Ascending aorta (tissue), 2 donors: ENCODE measurements around the gene ATOH1. TPM values are rescaled to one million over a fixed set of nuclear protein-coding genes. Genes with fewer than 3 reads are reported as not detected.
A peak's percentile ranks its signal among the peaks of the same experiment; 100 is the strongest.

Experiments
- DNase-seq, 2 donors: peaks; one replicate each; pipeline ENCODE4 v3.0.0-alpha.2; 2019; ENCODE audit warnings: low spot score in 2 of 2
- H3K27ac ChIP-seq, 2 donors: fragments of 200-600 bp; sonication (generic); one replicate each; pipeline ENCODE4 v1.5.1; 2016 to 2017; ENCODE audit warnings: mild to moderate bottlenecking in 1 of 2
- H3K27me3 ChIP-seq: fragments of 200-600 bp; sonication (generic); one replicate; pipeline ENCODE4 v1.5.1; 2017
- H3K36me3 ChIP-seq, 2 donors: fragments of 200-600 bp; sonication (generic); one replicate each; pipeline ENCODE4 v1.5.1; 2016
- H3K4me1 ChIP-seq, 2 donors: fragments of 200-600 bp; sonication (generic); one replicate each; pipeline ENCODE4 v1.5.1; 2016 to 2017; ENCODE audit warnings: mild to moderate bottlenecking in 1 of 2
- H3K4me3 ChIP-seq, 2 donors: fragments of 200-600 bp; sonication (generic); one replicate each; pipeline ENCODE4 v1.5.1; 2016 to 2017; ENCODE audit warnings: mild to moderate bottlenecking in 1 of 2
- H3K9me3 ChIP-seq, 2 donors: fragments of 200-600 bp; sonication (generic); one replicate each; pipeline ENCODE4 v1.5.1; 2016
- intact Hi-C: fragments of 100-400 bp; cut with DNase I; formaldehyde crosslinking; loops from one replicate; pipeline ENCODE4 v1.15.1; 2023
- total RNA-seq: library from RNA; depleted of rRNA; stranded (reverse); fragments of >200 nt; gene quantifications from one replicate; pipeline ENCODE4 v1.1.0, GENCODE V29; 2016
- TF ChIP-seq, protein P1 (sequence below), 3 experiments: fragments of 200-600 bp in 2 of 3; fragments of 450-650 bp in 1 of 3; sonication (generic) in 2 of 3; IDR thresholded peaks; one replicate each; pipeline ENCODE4 v1.5.1; 2016 to 2019; ENCODE audit warnings: antibody characterized with exemption in 3 of 3, mild to moderate bottlenecking in 1 of 3, moderate library complexity in 1 of 3

Gene ATOH1
- total RNA-seq, 1 donor from 2014 or later = not detected

GRCh38 chr4:93788712-93789111 is 39.8 kb upstream of the ATOH1 start:
- Histone ChIP-seq H3K27me3 (no peaks in the 10 kb centered on the region), H3K9me3 (no peaks in the 10 kb centered on the region), H3K4me3 (no peak overlapping the region), H3K4me1 (no peaks in the 10 kb centered on the region), H3K36me3 (no peaks in the 10 kb centered on the region), H3K27ac (no peak overlapping the region)
- intact Hi-C loops = no loop called here
- no peak for DNase-seq
- TF ChIP-seq, protein P1, sequence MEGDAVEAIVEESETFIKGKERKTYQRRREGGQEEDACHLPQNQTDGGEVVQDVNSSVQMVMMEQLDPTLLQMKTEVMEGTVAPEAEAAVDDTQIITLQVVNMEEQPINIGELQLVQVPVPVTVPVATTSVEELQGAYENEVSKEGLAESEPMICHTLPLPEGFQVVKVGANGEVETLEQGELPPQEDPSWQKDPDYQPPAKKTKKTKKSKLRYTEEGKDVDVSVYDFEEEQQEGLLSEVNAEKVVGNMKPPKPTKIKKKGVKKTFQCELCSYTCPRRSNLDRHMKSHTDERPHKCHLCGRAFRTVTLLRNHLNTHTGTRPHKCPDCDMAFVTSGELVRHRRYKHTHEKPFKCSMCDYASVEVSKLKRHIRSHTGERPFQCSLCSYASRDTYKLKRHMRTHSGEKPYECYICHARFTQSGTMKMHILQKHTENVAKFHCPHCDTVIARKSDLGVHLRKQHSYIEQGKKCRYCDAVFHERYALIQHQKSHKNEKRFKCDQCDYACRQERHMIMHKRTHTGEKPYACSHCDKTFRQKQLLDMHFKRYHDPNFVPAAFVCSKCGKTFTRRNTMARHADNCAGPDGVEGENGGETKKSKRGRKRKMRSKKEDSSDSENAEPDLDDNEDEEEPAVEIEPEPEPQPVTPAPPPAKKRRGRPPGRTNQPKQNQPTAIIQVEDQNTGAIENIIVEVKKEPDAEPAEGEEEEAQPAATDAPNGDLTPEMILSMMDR (IDR thresholded peaks at IDR 0.05) = peak in 1 of 3 experiments; percentile 6

GRCh38 chr4:93791570-93792195 is 36.9 kb upstream of the ATOH1 start:
- intact Hi-C loops = loop anchor here (10.0 kb wide), 1 partner anchor 333 kb away; no protein-coding TSS in a partner anchor
- no peaks in the 10 kb centered on the region for H3K27me3 ChIP-seq
- H3K9me3 ChIP-seq = no peaks in the 10 kb centered on the region
- no peaks in the 10 kb centered on the region for H3K36me3 ChIP-seq
- no peak overlapping the region for H3K4me3 ChIP-seq
- no peak for DNase-seq
- H3K4me1 ChIP-seq = no peaks in the 10 kb centered on the region
- TF ChIP-seq, protein P1 (IDR thresholded peaks at IDR 0.05) = peak; percentile 30 to 64 (median 61)
- no peak overlapping the region for H3K27ac ChIP-seq

DNA sequence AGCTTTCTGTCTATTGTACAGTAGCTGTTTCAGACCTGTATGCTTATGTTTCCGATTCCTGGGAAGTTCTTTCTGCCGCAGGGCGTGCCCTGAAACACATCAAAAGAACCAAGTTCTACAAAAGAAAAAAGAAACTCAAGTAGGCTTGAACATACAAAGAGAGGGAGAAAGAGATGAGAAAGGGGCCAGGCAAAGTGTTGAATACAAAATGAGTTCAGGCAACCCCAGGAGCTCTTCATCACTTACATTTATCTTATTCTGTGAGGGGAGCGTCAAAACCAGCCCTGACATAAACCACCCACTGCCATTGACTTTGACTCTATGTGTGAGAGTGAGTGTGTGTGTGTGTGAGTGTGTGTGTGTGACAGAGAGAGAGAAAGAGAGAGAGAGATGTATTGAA is 26.5 kb upstream of the ATOH1 start:
- intact Hi-C loops = no loop called here
- Histone ChIP-seq H3K36me3 (no peaks in the 10 kb centered on the region), H3K27ac (no peak overlapping the region), H3K9me3 (no peaks in the 10 kb centered on the region), H3K4me3 (no peak overlapping the region), H3K27me3 (no peaks in the 10 kb centered on the region), H3K4me1 (no peaks in the 10 kb centered on the region)
- TF ChIP-seq, protein P1 (IDR thresholded peaks at IDR 0.05) = no peak
- no peak for DNase-seq

DNA sequence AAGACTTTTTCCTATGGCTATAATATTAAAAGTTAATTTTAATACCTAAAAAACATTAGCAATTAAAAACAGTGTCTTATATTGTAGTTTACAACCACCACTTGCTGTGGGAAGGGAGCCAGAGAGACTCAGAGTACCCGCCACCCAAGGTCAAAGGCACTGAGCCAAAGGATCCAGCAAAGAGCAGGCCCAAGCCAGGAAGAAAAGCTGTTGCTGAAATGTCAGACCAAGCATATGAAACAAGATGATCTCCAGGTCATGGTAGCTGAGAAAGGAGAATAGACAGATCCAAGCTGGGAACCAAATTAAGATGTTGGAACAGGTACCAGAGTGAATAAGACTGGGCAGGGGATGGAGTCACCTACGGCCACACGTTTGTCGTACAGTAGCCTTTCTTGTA is 18.8 kb upstream of the ATOH1 start:
- intact Hi-C loops = no loop called here
- TF ChIP-seq, protein P1 (IDR thresholded peaks at IDR 0.05) = no peak
- H3K27me3 ChIP-seq = no peaks in the 10 kb centered on the region
- no peak for DNase-seq
- H3K9me3 ChIP-seq = no peaks in the 10 kb centered on the region
- H3K4me3 ChIP-seq = no peak overlapping the region
- no peaks in the 10 kb centered on the region for H3K36me3 ChIP-seq
- no peak overlapping the region for H3K27ac ChIP-seq
- H3K4me1 ChIP-seq = no peaks in the 10 kb centered on the region

DNA sequence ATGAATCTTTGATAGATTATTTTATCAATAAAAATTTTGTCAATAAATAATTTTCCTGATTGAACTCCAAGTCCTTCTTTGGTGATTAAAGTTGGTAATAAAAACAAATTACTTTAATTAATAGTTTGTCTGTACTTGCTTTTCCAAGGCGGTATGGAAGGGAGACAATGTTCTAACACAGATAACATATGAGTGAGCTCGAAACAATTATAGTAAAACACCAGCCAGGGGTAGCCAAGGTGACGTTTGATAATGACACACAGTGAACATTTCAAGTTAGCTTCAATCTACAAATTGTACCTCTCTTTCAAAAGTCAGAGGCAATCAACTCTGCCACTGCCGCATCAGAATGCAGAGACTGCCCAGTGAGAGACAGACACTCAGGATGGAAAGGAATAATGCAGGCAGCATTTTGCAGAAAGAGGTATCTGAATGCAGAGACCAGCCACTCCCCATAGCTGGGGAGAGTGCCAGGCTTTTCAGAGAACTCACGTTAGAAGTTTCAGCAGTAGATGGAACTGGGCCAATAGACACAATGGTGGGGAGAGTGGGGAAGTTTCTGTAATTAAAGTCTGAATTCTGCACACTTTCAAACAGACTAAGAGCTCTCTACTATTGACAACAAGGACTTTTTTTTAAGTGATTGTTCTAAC is 18.1 kb upstream of the ATOH1 start:
- Histone ChIP-seq H3K27ac (no peak overlapping the region), H3K9me3 (no peaks in the 10 kb centered on the region), H3K4me3 (no peak overlapping the region), H3K4me1 (no peaks in the 10 kb centered on the region), H3K36me3 (no peaks in the 10 kb centered on the region), H3K27me3 (no peaks in the 10 kb centered on the region)
- intact Hi-C loops = no loop called here
- TF ChIP-seq, protein P1 (IDR thresholded peaks at IDR 0.05) = no peak
- DNase-seq = no peak
